ENCODE data around the gene DDAH1.

The DDAH1 gene

DNA sequence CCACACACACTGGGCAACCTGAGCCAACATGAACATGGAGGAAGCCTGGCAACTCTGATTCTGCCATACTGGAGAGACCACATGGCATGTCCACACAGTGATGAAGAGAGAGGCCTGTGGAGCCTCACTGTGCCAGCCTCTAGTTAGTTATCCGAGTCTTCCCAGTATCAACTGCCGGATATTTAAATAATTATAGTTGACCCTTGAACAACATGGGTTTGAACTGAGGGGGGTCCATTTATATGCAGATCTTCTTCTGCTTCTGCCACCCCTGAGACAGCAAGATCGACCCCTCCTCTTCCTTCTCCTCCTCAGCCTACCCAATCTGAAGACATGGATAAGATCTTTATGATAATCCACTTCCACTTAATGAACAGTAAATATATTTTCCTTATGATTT is 27.8 kb downstream of the DDAH1 start:
- no peak for DNase-seq

DNA sequence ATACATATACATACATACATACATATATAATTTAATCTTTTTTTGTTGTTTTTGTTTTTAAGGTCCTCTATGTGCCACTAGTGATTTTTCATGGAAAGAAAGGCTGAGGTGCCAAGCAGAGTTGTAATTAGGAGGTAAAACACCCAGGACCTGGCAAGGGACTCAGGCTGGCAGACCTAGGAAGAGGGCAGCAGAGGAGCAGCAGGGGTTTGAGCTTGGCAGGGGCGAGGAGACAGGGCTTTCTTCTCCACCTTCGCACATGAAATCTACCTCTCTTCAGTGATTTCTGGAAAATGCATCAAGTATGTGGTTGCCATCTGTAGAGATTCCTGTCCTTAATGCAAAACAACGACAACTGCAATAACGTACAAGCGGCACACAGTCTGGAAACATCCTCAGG is 31.9 kb downstream of the DDAH1 start:
- DNase-seq: no peak

DNA sequence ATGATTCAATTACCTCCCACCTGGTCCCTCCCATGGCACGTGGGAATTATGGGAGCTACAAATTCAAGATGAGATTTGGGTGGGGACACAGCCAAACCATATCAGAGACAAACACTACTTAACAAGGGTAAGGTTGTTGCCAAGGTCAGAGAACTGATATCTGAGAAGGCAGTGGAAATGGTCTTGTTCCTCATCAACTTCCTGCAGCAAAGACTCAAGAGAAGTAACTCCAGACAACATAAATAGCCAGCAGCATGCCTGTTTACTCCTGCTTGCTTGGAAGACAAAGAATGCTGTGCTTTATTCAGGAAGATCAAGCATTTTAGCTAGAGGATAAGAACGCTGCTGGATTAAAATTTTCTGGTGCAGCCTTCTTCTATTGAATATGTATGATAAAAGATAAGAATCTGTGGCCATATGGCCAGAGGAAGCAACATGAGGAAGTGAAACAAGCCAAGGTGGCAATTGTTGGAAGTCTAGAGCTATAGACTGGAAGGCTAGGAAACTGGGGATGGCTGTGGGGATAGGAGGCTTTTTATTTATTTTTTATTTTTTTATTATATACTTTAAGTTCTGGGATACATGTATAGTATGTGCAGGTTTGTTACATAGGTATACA is 36.4 kb downstream of the DDAH1 start:
- no peak for DNase-seq

DNA sequence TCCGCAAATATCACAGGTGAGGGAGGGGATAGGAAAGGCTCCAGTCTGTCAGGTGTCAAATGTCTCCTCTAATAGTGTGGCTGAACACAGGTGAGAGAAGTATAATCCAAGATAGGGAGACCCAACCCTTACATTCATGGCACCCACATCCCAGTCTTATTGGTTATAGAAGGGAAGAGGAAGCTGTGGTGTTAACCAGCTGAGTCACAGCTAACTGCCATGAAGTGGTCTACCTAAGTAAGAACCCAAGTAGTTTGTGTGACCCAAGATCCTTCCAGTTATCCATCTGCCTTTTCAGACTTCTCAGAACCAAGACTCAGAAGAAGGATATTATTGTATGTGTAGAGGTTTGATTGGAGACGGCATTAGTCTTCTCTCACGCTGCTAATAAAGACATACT is 37.1 kb downstream of the DDAH1 start:
- DNase-seq: peak; percentile 2 to 3

- no peak for DNase-seq
Measured at GRCh38 chr1:85427331-85427730, 37.6 kb downstream of the DDAH1 start.

- no peak for DNase-seq
Measured at GRCh38 chr1:85421179-85421578, 43.8 kb downstream of the DDAH1 start.

DNA sequence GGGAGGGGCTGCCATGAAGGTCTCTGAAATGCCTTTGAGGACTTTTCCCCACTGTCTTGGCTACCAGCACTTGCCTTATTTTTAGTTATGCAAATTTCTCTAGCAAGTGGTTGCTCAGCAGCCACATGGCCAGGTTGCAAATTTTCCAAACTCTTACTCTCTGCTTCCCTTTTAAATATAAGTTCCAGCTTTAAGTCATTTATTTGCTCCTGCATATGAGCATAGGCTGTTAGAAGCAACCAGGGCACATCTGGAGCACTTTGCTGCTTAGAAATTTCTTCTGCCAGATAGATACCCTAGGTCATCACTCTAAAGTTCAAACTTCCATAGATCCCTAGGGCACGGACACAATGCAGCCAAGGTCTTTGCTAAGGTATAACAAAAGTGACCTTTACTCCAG is 44.8 kb downstream of the DDAH1 start:
- DNase-seq: no peak

GRCh38 chr1:85417876-85418275 is 47.1 kb downstream of the DDAH1 start:
- no peak for DNase-seq

DNA sequence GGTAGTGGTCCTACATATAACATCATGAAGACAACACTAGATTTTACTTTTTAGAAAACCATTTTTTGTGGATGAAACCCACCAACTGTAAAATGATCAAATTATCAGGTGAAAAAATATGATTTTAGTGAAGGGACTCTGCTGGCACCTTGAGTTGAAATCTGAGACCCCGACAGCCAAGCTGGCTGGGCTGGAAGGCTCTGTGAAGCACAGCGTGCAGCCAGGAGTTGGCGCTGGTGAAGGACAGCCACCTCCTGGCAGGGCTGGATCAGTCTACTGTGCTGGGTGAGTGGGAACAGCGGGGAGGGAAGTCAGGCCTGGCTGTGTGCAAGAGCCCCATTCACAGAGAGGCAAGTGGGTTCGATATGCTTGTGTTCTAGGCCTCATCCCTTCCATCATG is 47.9 kb downstream of the DDAH1 start:
- no peak for DNase-seq

GRCh38 chr1:85413169-85413568 is 51.8 kb downstream of the DDAH1 start:
- no peak for DNase-seq

GRCh38 chr1:85411567-85412305 is 53.2 kb downstream of the DDAH1 start:
- DNase-seq: no peak

- DNase-seq: no peak
Measured at GRCh38 chr1:85409516-85409915, 55.4 kb downstream of the DDAH1 start.

DNA sequence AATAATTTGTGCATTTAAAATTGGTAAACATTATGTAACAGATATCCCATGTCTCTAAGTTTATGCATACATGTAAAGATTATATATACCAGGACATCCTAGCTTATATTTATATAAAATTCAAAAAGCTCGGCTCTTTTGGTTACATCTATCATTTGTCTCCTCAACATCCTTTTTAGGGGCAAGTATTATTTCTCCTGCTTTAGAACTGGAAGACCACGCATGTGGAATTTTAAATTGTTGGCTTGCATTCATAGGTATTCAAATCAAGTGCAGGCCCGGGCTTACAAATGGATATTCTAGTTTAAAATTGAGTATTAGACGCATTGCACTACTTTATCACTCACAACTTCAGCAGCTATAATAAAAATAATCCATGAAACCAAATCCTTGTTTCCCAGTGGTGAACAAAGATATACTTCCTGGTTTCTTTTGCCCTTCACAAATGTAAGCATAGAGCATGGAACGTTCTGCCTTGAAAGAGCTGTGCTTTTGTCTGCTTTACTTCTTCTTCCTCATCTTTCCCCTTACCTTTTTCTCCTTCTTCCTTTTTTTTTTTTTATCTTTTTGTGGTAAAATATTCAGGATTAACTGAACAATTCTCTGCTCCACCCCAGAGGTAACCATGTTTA is 57.1 kb downstream of the DDAH1 start:
- no peak for DNase-seq

- DNase-seq: no peak
Measured at GRCh38 chr1:85406887-85407533, 57.9 kb downstream of the DDAH1 start.

DNA sequence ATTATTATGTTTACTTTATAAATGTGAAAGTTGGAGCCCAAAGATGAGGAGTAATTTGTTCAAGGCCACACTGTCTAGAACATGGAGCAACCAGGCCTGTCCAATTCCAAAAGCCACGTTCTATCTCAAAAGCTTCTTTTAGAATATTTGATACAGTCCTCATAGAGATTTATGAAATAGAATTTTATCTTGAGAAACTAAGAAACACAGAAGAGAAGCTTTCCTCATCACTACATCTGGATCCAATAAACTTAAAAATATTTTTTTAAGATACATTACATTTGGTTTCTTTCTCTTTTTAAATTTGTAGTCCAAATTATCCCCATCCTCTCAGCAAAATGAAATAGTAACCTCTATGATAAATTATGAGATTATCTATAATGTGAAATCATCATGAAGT is 58.9 kb downstream of the DDAH1 start:
- DNase-seq: no peak

DNA sequence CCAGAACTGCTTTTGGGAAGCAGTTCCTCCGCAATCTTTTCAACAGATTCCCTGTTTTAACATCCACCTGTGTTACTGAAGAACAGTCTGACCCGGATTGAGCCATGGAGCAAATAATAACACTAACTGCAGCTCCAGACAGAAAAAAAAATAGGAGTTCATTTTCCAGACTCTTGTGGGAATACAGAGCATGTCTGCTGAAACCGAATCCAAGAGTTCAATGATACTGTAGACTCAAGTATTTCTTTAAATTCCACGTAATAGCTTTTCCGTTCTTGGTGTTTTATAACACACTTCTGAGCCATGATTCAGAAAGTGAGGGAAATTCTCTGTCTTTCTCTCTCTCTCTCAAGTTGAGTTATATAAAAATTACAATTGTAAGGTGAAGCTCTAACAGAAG is 60.6 kb downstream of the DDAH1 start:
- no peak for DNase-seq

- no peak for DNase-seq
Measured at GRCh38 chr1:85398391-85399064, 66.4 kb downstream of the DDAH1 start.

DNA sequence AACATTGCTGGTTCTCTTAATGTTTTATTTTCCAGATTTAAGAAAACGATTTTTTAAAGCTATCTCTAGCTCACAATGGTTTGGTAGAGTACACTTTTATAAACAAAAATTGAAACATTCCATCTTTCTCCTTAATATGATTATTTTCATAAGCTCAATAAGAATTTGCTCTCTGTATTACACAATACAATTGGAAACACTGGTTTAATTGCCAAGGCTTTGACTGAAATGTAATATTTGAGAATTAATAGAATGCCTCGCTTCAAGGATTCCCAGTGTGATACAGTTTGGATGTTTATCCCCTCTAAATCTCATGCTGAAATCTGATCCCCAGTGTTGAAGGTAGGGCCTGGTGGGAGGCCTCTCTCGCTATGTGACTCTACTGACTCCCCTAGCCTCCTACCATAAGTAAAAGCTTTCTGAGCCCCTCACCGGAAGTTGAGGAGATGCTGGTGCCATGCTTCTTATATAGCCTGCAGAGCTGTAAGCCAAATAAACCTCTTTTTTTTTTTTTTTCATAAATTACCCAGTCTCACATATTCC is 67.4 kb downstream of the DDAH1 start:
- DNase-seq: no peak

DNA sequence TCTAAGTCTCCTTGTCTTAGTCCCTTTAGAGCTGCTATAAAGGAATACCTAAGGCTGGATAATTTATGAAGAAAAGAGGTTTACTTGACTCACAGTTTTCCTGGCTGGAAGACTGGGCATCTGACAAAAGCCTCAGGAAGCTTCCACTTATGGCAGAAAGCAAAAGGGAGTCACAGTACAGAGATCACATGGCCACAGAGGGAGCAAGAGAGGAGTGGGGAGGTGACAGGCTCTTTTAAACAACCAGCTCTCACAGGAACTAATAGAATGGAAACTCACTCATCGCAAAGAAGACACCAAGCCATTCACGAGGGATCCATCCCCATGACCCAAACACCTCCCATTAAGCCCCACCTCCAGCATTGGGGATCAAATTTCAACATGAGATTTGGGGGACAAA is 68.8 kb downstream of the DDAH1 start:
- no peak for DNase-seq

DNA sequence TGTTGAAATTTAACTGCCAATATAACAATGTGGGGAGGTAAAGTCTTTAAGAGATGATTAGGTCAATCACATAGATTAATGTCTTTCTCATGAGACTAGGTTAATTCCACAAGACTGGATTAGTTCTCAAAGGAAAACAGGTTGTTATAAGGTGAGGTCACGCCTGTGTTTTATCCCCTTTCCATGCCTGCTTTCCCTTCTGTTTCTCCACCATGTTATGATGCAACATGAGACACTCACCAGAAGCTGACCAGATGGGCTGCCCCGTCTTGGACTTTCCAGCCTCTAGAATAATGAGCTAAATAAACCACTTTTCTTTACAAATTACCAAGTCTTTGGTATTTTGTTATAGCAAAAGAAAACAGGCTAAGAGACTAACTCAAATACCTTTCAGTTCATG is 70.8 kb downstream of the DDAH1 start:
- DNase-seq: no peak

DNA sequence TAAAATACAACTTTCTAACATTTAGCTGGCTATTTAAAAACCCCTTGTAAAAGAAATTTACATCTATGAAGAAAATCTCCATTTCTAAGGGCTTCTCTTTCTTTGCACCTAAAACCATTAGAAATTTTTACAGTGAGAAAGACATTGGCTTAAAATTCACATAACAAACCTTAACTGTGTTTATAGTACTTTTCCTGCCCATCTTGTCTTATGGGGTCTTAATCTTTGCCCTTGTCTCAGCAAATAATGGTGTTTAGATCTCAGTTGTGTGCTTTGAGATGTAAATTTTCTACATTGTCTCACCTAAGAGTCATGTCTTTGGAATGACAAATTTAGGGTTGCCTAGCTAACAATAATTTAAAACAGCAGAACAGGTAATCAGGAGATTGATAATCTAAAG is 71.5 kb downstream of the DDAH1 start:
- no peak for DNase-seq

- no peak for DNase-seq
Measured at GRCh38 chr1:85388416-85388815, 76.5 kb downstream of the DDAH1 start.

DNA sequence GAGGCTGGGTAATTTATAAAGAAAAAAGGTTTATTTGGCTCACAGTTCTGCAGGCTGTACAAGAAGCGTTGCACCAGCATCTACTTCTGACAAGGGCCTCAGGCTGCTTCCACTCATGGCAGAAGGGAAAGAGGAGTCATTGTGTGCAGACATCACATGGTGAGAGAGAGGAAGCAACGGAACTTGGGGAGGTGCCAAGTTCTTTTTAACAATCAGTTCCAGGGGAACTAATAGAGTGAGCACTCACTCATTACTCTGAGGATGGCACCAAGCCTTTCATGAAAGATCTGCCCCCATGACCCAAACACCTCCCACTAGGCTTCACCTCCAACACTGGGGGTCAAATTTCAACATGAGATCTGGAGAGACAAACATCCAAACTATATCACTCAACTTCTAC is 77.2 kb downstream of the DDAH1 start:
- no peak for DNase-seq

All from AML-193 (cell line).